Epithelial cell of prostate (primary cell): ENCODE results near the gene FAM241B.

Experiments used
- DNase-seq: peaks from one replicate; pipeline ENCODE4 v3.0.0-alpha.2; 2011; ENCODE audit warnings: low read depth, low spot score
- H3K27ac ChIP-seq: fragments of 450-650 bp; 2 replicates; pipeline ENCODE4 v1.5.1; 2017; ENCODE audit warnings: mild to moderate bottlenecking

FAM241B gene

DNA sequence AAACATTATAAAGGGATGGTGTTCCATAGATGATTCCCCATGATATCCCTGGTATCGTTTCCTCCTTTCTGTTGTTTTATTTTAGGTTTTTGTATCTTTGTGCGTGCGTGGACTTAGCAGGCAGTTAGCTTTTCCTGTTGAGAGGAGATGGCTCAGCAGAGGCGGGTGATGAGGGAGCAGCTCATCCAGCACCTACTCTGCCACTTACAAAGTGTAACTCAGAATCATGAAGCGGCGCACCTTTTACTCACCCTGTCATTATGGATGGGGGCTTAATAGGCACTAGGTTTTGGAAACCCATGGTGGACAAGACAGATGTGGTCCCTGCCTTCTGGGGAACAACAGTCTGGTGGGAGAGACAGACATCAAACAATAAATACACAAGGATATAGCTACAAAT, 17.1 kb downstream of the FAM241B start:
- H3K27ac ChIP-seq = no peak overlapping the region
- no peak for DNase-seq

DNA sequence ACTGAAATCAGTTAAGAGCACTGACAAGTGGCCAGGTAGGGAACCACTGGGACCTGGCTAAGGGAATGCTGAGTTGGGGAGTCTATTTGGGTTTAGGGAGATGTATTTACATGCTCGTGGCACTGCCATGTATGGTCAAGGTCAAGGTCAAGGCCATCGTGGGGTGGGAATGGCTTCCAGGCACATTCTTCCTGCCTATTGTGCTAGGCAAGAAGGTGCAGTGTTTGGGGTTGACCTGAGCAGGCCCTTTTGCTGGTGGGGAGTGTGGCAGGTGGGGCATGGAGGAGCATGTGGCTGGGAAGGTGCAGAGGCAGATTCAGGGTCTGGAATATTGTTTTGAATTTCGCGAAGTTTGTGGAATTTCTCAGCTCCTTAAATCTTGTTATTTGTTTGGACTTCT, 17.8 kb downstream of the FAM241B start:
- no peak overlapping the region for H3K27ac ChIP-seq
- no peak for DNase-seq

DNA sequence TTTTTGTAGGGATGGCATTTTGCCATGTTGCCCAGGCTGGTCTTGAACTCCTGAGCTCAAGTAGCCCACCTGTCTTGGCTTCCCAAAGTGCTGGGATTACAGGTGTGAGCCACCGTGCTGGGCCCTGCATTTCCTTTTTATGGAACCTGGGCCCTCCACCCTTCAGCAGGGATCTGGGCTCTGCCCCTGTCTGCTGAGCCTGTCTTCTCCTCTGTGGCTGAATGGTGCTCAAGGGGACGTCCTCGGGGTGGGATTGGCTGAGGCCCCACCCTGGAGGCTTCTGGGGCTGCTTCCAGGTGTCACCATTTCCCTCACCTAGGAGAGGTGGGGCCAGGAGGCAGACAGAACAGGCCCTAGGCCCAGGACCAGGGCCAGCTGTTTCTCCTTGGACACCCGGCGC, 18.4 kb downstream of the FAM241B start:
- no peak overlapping the region for H3K27ac ChIP-seq
- DNase-seq = no peak

DNA sequence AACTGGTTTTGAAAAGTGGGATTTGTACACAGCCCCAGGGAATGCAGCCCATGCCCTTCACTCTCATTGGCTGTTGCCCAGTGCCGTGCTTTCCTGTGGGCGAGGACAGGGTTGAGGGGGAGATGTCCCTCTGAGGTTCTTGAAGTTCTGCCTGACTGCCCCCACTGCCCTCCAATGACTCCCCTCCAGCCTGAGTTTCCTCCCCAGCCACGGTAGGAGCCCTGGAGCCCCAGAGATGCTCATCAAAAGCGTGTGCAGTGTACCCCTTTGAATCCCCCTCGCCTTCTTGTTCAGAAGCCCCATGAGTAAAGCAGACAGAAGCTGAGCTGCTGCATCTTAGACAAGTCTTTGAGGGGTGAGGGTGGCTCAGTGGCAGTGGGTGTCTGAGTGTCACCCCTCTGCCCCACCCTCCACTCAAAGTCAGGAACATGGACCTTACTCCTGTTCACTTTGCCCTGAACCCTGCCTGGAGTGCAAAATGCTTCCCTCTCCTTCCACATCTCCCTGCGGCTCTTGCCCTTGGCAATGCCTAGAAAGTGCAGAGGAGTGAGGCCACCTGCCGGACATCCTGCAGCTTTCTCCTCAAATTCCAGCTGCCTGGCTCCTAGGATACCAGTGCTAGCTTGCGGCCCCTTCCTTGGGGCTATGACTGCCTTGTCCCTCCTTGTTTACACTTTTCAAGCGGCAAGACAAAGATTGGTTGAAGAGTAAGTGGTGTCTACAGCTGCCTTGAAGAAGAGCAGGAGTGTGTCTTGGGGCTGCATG, 19.9 kb downstream of the FAM241B start:
- no peak for DNase-seq

DNA sequence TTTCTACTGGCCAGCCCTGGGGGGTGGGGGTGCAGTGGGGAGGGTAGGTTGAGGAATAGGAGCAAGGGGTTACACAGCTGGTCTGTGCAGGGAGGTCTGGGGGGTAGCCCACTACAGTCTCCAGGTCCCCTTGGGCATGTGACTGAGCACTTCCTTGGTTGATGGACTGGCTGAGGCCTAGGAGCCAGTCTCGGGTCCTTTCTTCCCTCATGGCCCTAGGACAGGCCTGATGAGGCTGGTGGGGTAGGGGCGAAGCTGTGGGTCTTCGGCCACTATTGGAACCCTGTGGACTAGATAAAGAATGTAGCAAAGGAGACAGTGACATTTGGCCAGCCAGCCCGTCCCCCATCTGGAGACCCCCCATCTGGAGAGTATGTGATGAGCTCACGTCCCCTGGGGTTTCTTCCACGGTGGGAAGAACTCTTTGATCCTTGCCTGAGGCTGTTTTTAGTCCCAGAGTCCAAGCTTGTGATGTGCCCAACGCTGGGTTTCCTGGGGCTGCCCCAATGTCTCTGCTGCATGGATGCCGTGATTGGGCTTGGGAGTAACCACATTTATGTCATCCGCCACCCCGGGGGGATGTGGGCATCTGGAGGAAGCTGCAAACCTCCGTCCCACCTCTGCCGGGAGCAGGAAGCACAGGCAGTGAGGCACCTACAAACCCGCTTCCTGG, 20.7 kb downstream of the FAM241B start:
- no peak overlapping the region for H3K27ac ChIP-seq
- no peak for DNase-seq

More for the DNA sequence above, 19.9 kb downstream of the FAM241B start:
- no peak overlapping the region for H3K27ac ChIP-seq

GRCh38 chr10:69651362-69651761, 21.3 kb downstream of the FAM241B start:
- no peak overlapping the region for H3K27ac ChIP-seq
- DNase-seq = no peak

DNA sequence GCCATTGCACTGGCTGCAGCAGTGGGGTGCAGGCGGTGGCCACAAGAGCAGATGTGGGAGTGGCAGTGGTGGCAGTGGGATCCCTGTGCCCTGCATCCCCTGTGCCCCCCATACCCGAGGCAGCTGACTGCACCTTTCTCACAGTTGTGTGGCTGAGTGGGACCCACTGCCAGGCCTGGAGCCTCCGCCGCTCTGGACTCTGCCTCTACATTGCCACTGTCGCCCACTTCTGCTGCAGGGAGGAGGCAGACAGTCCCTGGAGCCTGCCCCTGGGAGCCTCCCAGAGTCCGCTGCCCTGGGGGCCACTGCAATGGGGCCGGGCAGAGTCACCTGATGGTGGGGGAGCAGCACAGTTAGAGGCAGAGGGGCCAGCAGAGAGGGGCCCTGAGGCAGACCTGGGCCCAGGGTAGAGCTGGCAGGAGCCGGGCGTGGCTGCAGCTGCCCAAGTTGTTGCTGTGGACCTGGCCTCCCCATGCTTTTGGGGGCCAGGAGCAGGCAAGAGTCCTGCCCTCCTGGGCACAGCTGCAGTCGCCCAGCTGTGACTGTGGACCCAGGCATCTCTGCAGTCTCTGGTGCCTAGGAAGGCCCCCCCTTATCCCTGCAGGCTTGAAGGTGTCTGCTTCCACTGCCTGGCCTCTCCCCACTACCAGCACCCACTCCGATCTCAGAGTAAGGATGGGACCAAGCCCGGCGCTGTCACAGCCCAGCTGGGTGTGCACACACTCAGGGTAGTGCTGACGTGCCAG, 22.2 kb downstream of the FAM241B start:
- H3K27ac ChIP-seq = no peak overlapping the region
- DNase-seq = no peak

- DNase-seq = no peak
- no peak overlapping the region for H3K27ac ChIP-seq
Observed at GRCh38 chr10:69652857-69653199, 22.8 kb downstream of the FAM241B start.

- DNase-seq = no peak
- no peak overlapping the region for H3K27ac ChIP-seq
Observed at GRCh38 chr10:69653561-69653960, 23.5 kb downstream of the FAM241B start.

- DNase-seq = no peak
Observed at GRCh38 chr10:69655124-69655867, 25.2 kb downstream of the FAM241B start.

DNA sequence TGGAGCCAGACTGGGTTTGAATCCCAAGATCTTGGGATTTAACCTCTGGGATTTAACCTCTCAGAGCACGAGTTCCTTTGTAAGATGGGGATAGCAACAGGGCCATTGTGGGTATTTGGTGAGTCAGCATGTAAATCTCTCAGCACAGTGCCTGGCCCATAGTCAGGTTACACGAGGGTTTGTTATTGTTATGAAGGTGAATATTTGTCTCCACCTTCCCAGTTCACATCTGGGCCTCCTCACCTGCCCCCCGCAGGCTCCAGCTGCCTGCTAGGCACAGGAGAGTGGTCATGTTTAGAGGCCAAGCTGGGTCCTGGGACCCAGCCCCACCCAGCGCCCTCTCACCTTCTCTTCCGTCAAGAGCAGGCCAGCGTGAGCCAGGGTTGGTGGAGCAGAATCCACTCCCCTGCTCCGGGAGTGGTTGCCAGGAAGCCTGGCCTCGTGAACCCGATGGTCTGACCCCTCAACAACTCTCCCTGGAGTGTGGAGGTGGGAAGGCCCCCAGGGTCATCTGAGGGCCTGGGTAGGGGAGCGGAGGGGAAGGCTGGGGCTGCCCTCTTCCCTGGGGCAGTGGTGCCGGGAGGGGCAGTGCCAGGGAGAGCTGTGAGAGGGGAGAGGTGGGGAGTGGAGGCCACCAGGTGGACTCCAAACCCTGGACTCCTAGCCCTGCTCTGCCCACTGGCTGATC, 26.0 kb downstream of the FAM241B start:
- no peak overlapping the region for H3K27ac ChIP-seq
- no peak for DNase-seq

More at GRCh38 chr10:69655124-69655867, 25.2 kb downstream of the FAM241B start:
- no peak overlapping the region for H3K27ac ChIP-seq

DNA sequence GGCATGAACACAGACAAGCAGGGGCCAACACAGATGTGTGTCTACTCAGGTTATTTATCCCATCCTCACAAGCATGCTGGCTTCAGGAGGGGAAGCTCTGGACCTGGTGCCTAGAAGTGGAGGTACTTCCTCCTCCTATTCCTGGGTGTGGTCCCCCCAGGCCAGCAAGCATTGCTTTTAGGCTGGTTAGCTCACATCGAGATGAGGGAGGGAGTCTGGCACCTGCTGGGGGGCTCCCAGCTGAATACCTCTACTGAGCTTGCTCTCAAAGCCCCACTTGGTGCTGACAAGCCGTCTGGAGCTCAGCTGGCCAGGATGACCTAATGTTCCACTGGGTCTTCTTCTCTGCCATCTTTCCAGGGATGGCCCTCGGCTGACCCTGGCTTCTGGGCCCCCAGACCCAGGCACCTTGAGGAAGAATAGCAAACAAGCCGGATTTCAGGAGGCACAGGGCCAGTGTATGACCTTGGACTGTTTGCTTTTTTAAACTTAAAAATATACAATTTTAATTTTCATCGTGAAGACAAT, 26.8 kb downstream of the FAM241B start:
- no peak for DNase-seq
- H3K27ac ChIP-seq = no peak overlapping the region

DNA sequence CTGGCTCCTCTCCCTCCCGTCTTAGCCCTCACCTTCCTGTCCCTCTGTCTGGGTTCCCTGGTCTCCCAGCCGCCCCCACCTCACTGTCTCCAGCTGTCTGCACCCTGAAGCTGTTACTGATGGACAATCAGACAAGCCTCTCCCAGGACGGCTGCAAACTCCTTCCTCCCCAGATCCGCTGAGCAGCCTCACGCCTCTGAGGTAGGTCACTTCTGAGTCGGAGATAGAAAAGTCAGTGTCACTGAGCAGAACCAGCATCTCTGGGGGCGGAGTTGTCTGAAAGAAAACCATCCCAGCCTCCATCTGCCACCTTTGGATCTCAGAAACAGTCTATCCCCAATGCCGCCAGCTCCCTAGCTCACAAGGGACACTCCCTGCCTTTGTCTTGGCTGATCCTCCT, 27.4 kb downstream of the FAM241B start:
- H3K27ac ChIP-seq = no peak overlapping the region
- DNase-seq = no peak

DNA sequence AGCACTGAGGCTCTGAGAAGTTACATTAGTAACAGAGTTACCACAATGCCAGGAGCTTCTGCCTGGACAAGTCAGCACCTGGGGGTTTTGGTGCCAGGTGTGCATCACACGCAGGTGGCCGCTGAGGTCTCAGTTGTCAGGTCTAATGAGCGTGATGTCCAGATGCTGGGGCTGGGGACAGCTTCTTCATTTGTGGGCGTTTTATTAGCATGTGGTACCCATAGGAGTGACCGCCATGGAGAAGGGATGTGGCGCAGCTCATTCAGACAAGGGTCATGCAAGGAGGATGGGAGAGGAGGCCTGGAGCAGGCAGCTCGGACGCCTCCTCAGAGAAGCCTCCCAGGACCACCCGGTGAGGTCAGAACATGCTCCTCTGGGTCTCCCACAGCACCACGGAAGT, 27.8 kb downstream of the FAM241B start:
- no peak for DNase-seq
- H3K27ac ChIP-seq = no peak overlapping the region

DNA sequence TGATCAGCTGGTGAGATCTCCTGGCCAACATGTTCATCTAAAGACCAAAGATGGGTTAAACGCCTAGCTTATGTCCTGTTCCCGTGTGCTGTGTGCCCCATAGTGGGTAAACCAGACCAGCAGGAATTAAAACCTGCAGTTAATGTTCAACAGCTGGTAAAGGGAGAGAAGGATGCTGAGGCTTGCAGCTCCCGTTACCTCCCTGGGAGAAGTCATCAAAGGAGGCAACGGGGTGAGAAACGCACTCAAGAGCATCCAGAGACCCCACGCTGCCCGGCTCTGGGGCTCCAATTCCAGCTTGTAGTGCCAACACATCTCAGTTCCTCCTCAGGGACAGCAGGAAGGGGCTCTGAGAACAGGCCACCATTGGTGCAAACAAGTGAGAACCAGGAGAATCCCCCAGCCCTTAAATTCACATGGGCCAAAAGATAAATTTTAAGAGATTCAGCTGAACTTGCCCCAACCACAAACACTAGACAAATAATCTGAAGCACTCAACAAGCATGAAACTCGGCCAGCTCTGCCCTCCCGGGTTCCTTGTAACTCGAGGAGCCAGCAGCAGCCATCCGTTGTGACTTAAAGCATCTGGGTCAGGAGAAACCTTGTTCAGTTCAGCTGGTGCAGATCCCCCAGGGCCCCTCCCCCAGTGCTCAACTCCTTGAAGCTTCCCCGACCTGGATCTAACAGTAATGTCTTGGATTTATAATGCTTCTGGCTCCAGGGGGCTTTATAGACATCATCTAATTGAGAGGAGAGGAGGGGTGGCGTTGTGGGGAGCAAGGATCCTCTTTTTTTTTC, 29.4 kb downstream of the FAM241B start:
- DNase-seq = no peak

GRCh38 chr10:69660296-69660695, 30.2 kb downstream of the FAM241B start:
- no peak overlapping the region for H3K27ac ChIP-seq

More for the DNA sequence above, 29.4 kb downstream of the FAM241B start:
- no peak overlapping the region for H3K27ac ChIP-seq

GRCh38 chr10:69661414-69662172, 31.5 kb downstream of the FAM241B start:
- no peak for DNase-seq
- H3K27ac ChIP-seq = no peak overlapping the region

More at GRCh38 chr10:69660296-69660695, 30.2 kb downstream of the FAM241B start:
- no peak for DNase-seq

- no peak for DNase-seq
- H3K27ac ChIP-seq = no peak overlapping the region
Observed at GRCh38 chr10:69662173-69662877, 32.3 kb downstream of the FAM241B start.
